ENCODE measurements around the gene C11orf16.

DNA sequence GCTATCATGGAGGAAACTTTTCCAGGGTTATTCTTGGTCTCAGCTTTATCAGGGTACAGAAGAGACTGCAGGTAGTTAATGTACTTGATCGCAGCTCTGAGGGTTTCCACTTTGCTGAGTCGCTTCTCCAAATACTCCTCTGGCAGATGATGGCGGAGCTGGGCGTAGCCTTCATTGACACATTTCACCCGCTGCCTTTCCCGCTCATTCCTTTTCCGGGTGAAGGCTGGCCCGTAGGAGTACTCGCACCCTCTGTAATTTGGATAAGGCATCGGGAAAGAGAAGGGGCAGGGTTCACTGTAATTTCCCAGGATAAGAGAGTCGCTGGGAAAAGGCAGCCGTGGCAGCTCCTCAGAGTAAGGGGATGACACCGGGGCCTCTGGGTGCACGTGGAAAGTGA lies 4.9 kb upstream of the C11orf16 start:
- TF ChIP-seq, protein P1, sequence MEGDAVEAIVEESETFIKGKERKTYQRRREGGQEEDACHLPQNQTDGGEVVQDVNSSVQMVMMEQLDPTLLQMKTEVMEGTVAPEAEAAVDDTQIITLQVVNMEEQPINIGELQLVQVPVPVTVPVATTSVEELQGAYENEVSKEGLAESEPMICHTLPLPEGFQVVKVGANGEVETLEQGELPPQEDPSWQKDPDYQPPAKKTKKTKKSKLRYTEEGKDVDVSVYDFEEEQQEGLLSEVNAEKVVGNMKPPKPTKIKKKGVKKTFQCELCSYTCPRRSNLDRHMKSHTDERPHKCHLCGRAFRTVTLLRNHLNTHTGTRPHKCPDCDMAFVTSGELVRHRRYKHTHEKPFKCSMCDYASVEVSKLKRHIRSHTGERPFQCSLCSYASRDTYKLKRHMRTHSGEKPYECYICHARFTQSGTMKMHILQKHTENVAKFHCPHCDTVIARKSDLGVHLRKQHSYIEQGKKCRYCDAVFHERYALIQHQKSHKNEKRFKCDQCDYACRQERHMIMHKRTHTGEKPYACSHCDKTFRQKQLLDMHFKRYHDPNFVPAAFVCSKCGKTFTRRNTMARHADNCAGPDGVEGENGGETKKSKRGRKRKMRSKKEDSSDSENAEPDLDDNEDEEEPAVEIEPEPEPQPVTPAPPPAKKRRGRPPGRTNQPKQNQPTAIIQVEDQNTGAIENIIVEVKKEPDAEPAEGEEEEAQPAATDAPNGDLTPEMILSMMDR (IDR thresholded peaks at IDR 0.05): no peak
- TF ChIP-seq MYC (IDR thresholded peaks at IDR 0.05; ENCODE audit: borderline replicate concordance, low read length): no peak
- TF ChIP-seq POLR2A (IDR thresholded peaks at IDR 0.05; ENCODE audit: low read length): no peak
- TF ChIP-seq HOXA7 (CRISPR knock-in tag; IDR thresholded peaks at IDR 0.05): no peak
- TF ChIP-seq, protein P2, sequence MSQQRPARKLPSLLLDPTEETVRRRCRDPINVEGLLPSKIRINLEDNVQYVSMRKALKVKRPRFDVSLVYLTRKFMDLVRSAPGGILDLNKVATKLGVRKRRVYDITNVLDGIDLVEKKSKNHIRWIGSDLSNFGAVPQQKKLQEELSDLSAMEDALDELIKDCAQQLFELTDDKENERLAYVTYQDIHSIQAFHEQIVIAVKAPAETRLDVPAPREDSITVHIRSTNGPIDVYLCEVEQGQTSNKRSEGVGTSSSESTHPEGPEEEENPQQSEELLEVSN (IDR thresholded peaks at IDR 0.05; ENCODE audit: borderline replicate concordance, low read depth): no peak
- TF ChIP-seq, protein P3, sequence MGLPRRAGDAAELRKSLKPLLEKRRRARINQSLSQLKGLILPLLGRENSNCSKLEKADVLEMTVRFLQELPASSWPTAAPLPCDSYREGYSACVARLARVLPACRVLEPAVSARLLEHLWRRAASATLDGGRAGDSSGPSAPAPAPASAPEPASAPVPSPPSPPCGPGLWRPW (IDR thresholded peaks at IDR 0.05): no peak
- no peak for TF ChIP-seq JUN (IDR thresholded peaks at IDR 0.05)
- no peak for TF ChIP-seq HDAC2 (IDR thresholded peaks at IDR 0.05)
- TF ChIP-seq KDM5A (IDR thresholded peaks at IDR 0.05): no peak
- TF ChIP-seq GATA3 (IDR thresholded peaks at IDR 0.05; ENCODE audit: borderline replicate concordance): no peak
- TF ChIP-seq NFE2L2 (conservative IDR thresholded peaks at IDR 0.05; ENCODE audit: low read length): no peak
- no peak for TF ChIP-seq SMC3 (IDR thresholded peaks at IDR 0.05)
- no peak for TF ChIP-seq CEBPB (IDR thresholded peaks at IDR 0.05)
- TF ChIP-seq MAFK (IDR thresholded peaks at IDR 0.05; ENCODE audit: partially characterized antibody): no peak

All from A549 (cell line).